OCI-LY7 (cell line): ENCODE data around the gene TTF1. TPM values are rescaled to one million over a fixed set of nuclear protein-coding genes. Genes with fewer than 3 reads are reported as not detected.

Experiments used
- Bru-seq: library from RNA; stranded (reverse); fragments of 400-500 nt; gene quantifications from one replicate; lab custom pipeline; 2021; lab: Mats Ljungman, UMichigan
- BruChase-seq, 2 experiments: library from RNA; stranded (reverse); fragments of 400-500 nt; gene quantifications; one replicate each; lab custom pipeline; 2021; lab: Mats Ljungman, UMichigan
- BruUV-seq: library from RNA; stranded (reverse); fragments of 400-500 nt; replicated peaks from 2 replicates; lab custom pipeline; 2021; lab: Mats Ljungman, UMichigan
- CTCF ChIA-PET: fragments of 300-600 bp; sonication (Branson Sonifier 250); formaldehyde crosslinking; loops from one replicate; lab custom pipeline; 2022; ENCODE audit warnings: antibody characterized with exemption; ENCODE audit not compliant: unreplicated experiment; lab: Charles Lee
- POLR2A ChIA-PET: fragments of 300-600 bp; sonication (Branson Sonifier 250); formaldehyde crosslinking; loops from one replicate; lab custom pipeline; 2022; ENCODE audit warnings: antibody characterized with exemption; lab: Charles Lee
- DNase-seq: peaks from one replicate; pipeline ENCODE4 v3.0.0-alpha.2; 2015; ENCODE audit warnings: low spot score
- H2AFZ ChIP-seq: fragments of 200-600 bp; sonication (generic), shearing (Covaris generic); 2 replicates; pipeline ENCODE4 v1.6.1; 2014; ENCODE audit warnings: mild to moderate bottlenecking, antibody characterized with exemption, low read length, moderate library complexity
- H3K27ac ChIP-seq: fragments of 200-600 bp; sonication (generic); 2 replicates; pipeline ENCODE4 v1.5.1; 2014; ENCODE audit warnings: mixed run types, low read depth, mild to moderate bottlenecking, moderate library complexity, low read length, inconsistent platforms; ENCODE audit not compliant: poor library complexity, severe bottlenecking
- H3K36me3 ChIP-seq: fragments of 200-600 bp; sonication (generic); 2 replicates; pipeline ENCODE4 v1.6.1; 2014; ENCODE audit warnings: mild to moderate bottlenecking, antibody characterized with exemption, low read length, moderate library complexity, mixed read lengths; ENCODE audit not compliant: insufficient read depth
- H3K4me1 ChIP-seq: fragments of 200-600 bp; sonication (generic); 2 replicates; pipeline ENCODE4 v1.5.1; 2014; ENCODE audit warnings: mild to moderate bottlenecking, low read length; ENCODE audit not compliant: insufficient read depth, poor library complexity, severe bottlenecking
- H3K4me2 ChIP-seq: fragments of 200-600 bp; sonication (generic); 2 replicates; pipeline ENCODE4 v1.6.1; 2014; ENCODE audit warnings: mild to moderate bottlenecking, low read length
- H3K4me3 ChIP-seq: fragments of 200-600 bp; sonication (generic); 2 replicates; pipeline ENCODE4 v1.5.1; 2014; ENCODE audit warnings: mild to moderate bottlenecking, low read depth, low read length; ENCODE audit not compliant: poor library complexity, severe bottlenecking
- H3K79me2 ChIP-seq: fragments of 200-600 bp; sonication (generic); 2 replicates; pipeline ENCODE4 v1.6.1; 2016; ENCODE audit warnings: low read depth, mild to moderate bottlenecking, low read length, moderate library complexity, mixed read lengths; ENCODE audit not compliant: insufficient read depth
- H3K9me2 ChIP-seq: fragments of 200-600 bp; sonication (generic); 2 replicates; pipeline ENCODE4 v1.6.1; 2016; ENCODE audit warnings: mild to moderate bottlenecking, low read length, mixed read lengths; ENCODE audit not compliant: insufficient read depth
- H3K9me3 ChIP-seq: fragments of 200-600 bp; sonication (generic); 2 replicates; pipeline ENCODE4 v1.6.1; 2014; ENCODE audit warnings: mild to moderate bottlenecking, mixed run types, low read length, mixed read lengths
- H4K20me1 ChIP-seq: fragments of 200-600 bp; sonication (generic); 2 replicates; pipeline ENCODE4 v1.6.1; 2014; ENCODE audit warnings: mild to moderate bottlenecking, antibody characterized with exemption, low read length, moderate library complexity, mixed read lengths; ENCODE audit not compliant: insufficient read depth
- CTCF ChIP-seq: fragments of 200-600 bp; sonication (generic); conservative IDR thresholded peaks from 2 replicates; pipeline ENCODE4 v1.5.1; 2014; ENCODE audit warnings: mild to moderate bottlenecking, antibody characterized with exemption, low read length, moderate library complexity, mixed read lengths
- EZH2phosphoT487 ChIP-seq: fragments of 200-600 bp; sonication (generic); IDR thresholded peaks from 2 replicates; pipeline ENCODE4 v1.6.1; 2018; ENCODE audit warnings: low read depth, borderline replicate concordance, mild to moderate bottlenecking, mixed run types, antibody characterized with exemption, low read length, moderate library complexity, mixed read lengths
- intact Hi-C: fragments of 100-400 bp; cut with micrococcal nuclease; formaldehyde crosslinking; loops from one replicate; pipeline ENCODE4 v1.10.0; 2022; ENCODE audit not compliant: unreplicated experiment
- long read RNA-seq: library from polyadenylated mRNA; stranded (forward); transcript quantifications from one replicate; pipeline ENCODE4 v2.0.0, GENCODE V29; 2022
- total RNA-seq, 2 experiments: library from RNA; depleted of rRNA in 1 of 2; stranded (reverse); fragments of >200 nt in 1 of 2; shearing (Covaris generic) in 1 of 2; gene quantifications; 2 replicates each; pipeline ENCODE4 v1.2.3, GENCODE V29; 2014 to 2022

Gene TTF1
- total RNA-seq (2014; rRNA removed; shearing (Covaris generic)), result 17.8 and 26.6 TPM in 2 replicates
- total RNA-seq (2022), result 21.2 and 23.0 TPM in 2 replicates
- percentile 80 among the genes with signal in this experiment for Bru-seq, nascent RNA
- BruChase-seq, experiment 1, labeled RNA remaining after a 6-hour chase, result percentile 72 among the genes with signal in this experiment
- percentile 75 among the genes with signal in this experiment for BruChase-seq, experiment 2, labeled RNA remaining after a 2-hour chase
- long read RNA-seq, transcript TTF1-201 (11 exons, 3,052 nt), result major isoform, 21 of 63 reads
- long read RNA-seq, partial matches to known transcripts, result 19 of 63 reads
- long read RNA-seq, other reads (novel, unspliced or antisense), result 21 of 63 reads

DNA sequence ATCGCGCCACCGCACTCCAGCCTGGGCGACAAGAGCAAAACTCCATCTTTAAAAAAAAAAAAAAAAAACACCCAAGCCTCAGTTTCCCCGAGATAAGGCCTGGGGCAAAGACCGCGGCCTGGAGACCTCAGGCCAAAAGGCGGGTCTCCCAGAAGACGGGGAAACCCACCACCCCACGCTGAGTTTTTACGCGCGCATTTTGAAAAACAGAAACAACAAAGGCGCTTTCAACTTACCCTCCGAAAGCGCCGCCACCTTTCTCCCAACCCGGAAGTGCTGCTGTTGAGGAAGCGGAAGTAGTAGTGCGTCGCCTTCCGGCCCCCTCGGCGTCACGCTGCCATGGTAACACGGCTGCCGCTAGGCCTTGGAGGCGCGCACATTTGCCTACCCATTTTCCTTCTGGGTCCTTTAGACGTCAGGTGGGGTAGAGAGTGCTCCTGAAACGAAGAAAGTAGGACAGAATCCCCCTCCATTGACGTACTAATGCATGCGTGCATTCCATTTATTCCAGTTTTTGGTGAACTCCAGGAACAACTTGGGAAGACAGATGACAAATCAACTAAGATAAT lies at the start of gene TTF1:
Gene TTF1 (minus strand): TSS at position 287 of the 569 bp plus-strand sequence. CDS start 4,019 bp downstream, outside the sequence.
- peaks cover 19% of the 10 kb centered on the region for H3K36me3 ChIP-seq
- peak; percentile 98 for DNase-seq
- intact Hi-C loops, result loop anchor here (1.0 kb wide), 1 partner anchor 22 kb away; no protein-coding TSS in a partner anchor
- H3K4me3 ChIP-seq, result peak within 1 kb of the TSS; percentile 78
- peak within 1 kb of the TSS; percentile 16 for H3K27ac ChIP-seq
- H3K4me1 ChIP-seq, result peaks cover 61% of the 10 kb centered on the region
- TF ChIP-seq CTCF (no peak), EZH2phosphoT487 (no peak)
- peak within 1 kb of the TSS; percentile 99 for H3K4me2 ChIP-seq
- H3K9me3 ChIP-seq, result no peaks in the 10 kb centered on the region
- ChIA-PET POLR2A (no interaction called here), CTCF (no interaction called here)
- H2AFZ ChIP-seq, result peak within 1 kb of the TSS; percentile 74; the same call in 1 of the 2 replicates
- H3K79me2 ChIP-seq, result peaks cover 26% of the 10 kb centered on the region; the same call in 1 of the 2 replicates
- no peaks in the 10 kb centered on the region for H3K9me2 ChIP-seq
- BruUV-seq, result no TSS peak
- 0 out of 2 replicates have a peak, but pooled peaks cover 16% of the 10 kb centered on the region for H4K20me1 ChIP-seq

DNA sequence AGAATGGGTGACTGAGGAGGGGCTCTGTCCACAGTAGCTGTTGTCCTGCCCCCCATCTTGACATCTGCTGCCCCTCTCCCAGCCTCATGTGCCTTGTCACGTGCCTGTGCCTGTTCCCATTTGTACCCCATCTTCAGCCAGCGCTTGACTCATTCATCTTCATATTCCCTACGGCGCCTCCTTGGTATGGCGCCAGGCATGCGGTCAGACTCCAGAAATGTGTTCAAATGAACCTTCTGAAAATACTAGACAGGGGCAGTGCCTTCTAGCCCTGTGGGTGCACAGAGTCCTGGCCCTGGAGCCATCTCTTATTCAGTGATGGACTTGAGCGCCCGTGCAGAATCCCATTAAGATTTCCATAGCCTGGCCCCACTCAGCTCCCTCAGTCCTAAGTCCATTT lies 49.6 kb upstream of the TTF1 start:
- H4K20me1 ChIP-seq, result no peaks in the 10 kb centered on the region
- CTCF ChIA-PET, result no interaction called here
- H3K9me2 ChIP-seq, result no peaks in the 10 kb centered on the region
- BruUV-seq, result no TSS peak
- intact Hi-C loops, result no loop called here
- no peak overlapping the region for H3K27ac ChIP-seq
- H3K79me2 ChIP-seq, result no peaks in the 10 kb centered on the region
- H3K4me1 ChIP-seq, result peaks cover 5% of the 10 kb centered on the region
- H3K4me3 ChIP-seq, result no peak overlapping the region
- no peak for DNase-seq
- H3K9me3 ChIP-seq, result no peaks in the 10 kb centered on the region
- no peak overlapping the region for H2AFZ ChIP-seq
- POLR2A ChIA-PET, result no interaction called here
- TF ChIP-seq CTCF (no peak), EZH2phosphoT487 (no peak)
- H3K4me2 ChIP-seq, result no peak overlapping the region
- no peaks in the 10 kb centered on the region for H3K36me3 ChIP-seq

- H3K4me2 ChIP-seq, result no peak overlapping the region
- ChIA-PET CTCF (no interaction called here), POLR2A (no interaction called here)
- no peaks in the 10 kb centered on the region for H3K79me2 ChIP-seq
- no TSS peak for BruUV-seq
- DNase-seq, result no peak
- no peaks in the 10 kb centered on the region for H4K20me1 ChIP-seq
- H3K27ac ChIP-seq, result no peak overlapping the region
- no peak overlapping the region for H3K4me3 ChIP-seq
- no peaks in the 10 kb centered on the region for H3K36me3 ChIP-seq
- TF ChIP-seq EZH2phosphoT487 (no peak), CTCF (no peak)
- H2AFZ ChIP-seq, result no peak overlapping the region
- H3K4me1 ChIP-seq, result peaks cover 5% of the 10 kb centered on the region
- intact Hi-C loops, result no loop called here
- no peaks in the 10 kb centered on the region for H3K9me2 ChIP-seq
- H3K9me3 ChIP-seq, result no peaks in the 10 kb centered on the region
Observed at GRCh38 chr9:132451276-132451675, 44.6 kb upstream of the TTF1 start.
